HG03060 (cell line): ENCODE results near the gene TLR7.

Experiments
- ATAC-seq: cut with Tn5 transposase; IDR thresholded peaks from one replicate; pipeline ENCODE4 v1.9.1; 2021; ENCODE audit warnings: low read depth, moderate number of reproducible peaks; ENCODE audit not compliant: unreplicated experiment

Gene TLR7

GRCh38 chrX:12866451-12867377 is at the start of gene TLR7:
Gene TLR7 (plus strand): TSS chrX:12867072. CDS start chrX:12867579, 507 bp downstream.
- ATAC-seq, result no peak

- no peak for ATAC-seq
These were observed 49.3 kb upstream of the TLR7 start for GRCh38 chrX:12817528-12817927.

- no peak for ATAC-seq
These were observed 47.6 kb upstream of the TLR7 start for GRCh38 chrX:12819222-12819621.

- ATAC-seq, result no peak
These were observed 46.1 kb upstream of the TLR7 start for GRCh38 chrX:12820737-12821136.

GRCh38 chrX:12824944-12825343 is 41.9 kb upstream of the TLR7 start:
- ATAC-seq, result no peak

GRCh38 chrX:12825801-12826200 is 41.1 kb upstream of the TLR7 start:
- ATAC-seq, result no peak

GRCh38 chrX:12843061-12843667 is 23.7 kb upstream of the TLR7 start:
- no peak for ATAC-seq

- peak; percentile 92 for ATAC-seq
These were observed 23.1 kb upstream of the TLR7 start for GRCh38 chrX:12843668-12844279.

GRCh38 chrX:12844319-12844718 is 22.6 kb upstream of the TLR7 start:
- peak; percentile 26 for ATAC-seq

GRCh38 chrX:12865359-12865758 is 1.5 kb upstream of the TLR7 start:
- ATAC-seq, result no peak

- ATAC-seq, result no peak
These were observed 813 bp downstream of the TLR7 start for GRCh38 chrX:12867685-12868084.

- no peak for ATAC-seq
These were observed 1.9 kb downstream of the TLR7 start for GRCh38 chrX:12868747-12869146.

GRCh38 chrX:12871257-12871656 is 4.4 kb downstream of the TLR7 start:
- no peak for ATAC-seq

GRCh38 chrX:12872741-12873140 is 5.9 kb downstream of the TLR7 start:
- no peak for ATAC-seq

GRCh38 chrX:12874581-12874980 is 7.7 kb downstream of the TLR7 start:
- no peak for ATAC-seq

GRCh38 chrX:12877386-12877785 is 10.5 kb downstream of the TLR7 start:
- no peak for ATAC-seq

- ATAC-seq, result no peak
These were observed 11.7 kb downstream of the TLR7 start for GRCh38 chrX:12878536-12878935.

GRCh38 chrX:12881914-12882313 is 15.0 kb downstream of the TLR7 start:
- ATAC-seq, result no peak

- no peak for ATAC-seq
These were observed 18.6 kb downstream of the TLR7 start for GRCh38 chrX:12885508-12885907.

GRCh38 chrX:12886545-12886944 is 19.7 kb downstream of the TLR7 start:
- ATAC-seq, result no peak

- no peak for ATAC-seq
These were observed 20.3 kb downstream of the TLR7 start for GRCh38 chrX:12887141-12887540.
